Ovary (tissue), 9 donors: ENCODE data around the gene YRDC. TPM values are rescaled to one million over a fixed set of nuclear protein-coding genes. Genes with fewer than 3 reads are reported as not detected.

Source experiments
- DNase-seq, 5 donors: peaks; one replicate each; pipeline ENCODE4 v3.0.0-alpha.2; 2019 to 2020
- H3K27ac ChIP-seq, 2 donors: fragments of 200-600 bp; one replicate each; pipeline versions ENCODE4 v1.5.1 to v1.8.0; 2019 to 2022
- H3K27me3 ChIP-seq: fragments of 200-600 bp; one replicate; pipeline ENCODE4 v1.8.0; 2022
- H3K36me3 ChIP-seq: fragments of 200-600 bp; sonication (generic); one replicate; pipeline ENCODE4 v1.5.1; 2019
- H3K4me1 ChIP-seq: one replicate; pipeline ENCODE4 v1.8.1; 2013; ENCODE audit warnings: mild to moderate bottlenecking, moderate library complexity; ENCODE audit not compliant: insufficient read depth
- H3K4me3 ChIP-seq: fragments of 200-600 bp; sonication (generic); one replicate; pipeline ENCODE4 v1.5.1; 2017
- H3K9me3 ChIP-seq, 2 donors: fragments of 200-600 bp in 1 of 2; sonication (generic) in 1 of 2; one replicate each; pipeline versions ENCODE4 v1.5.1 to v1.8.1; 2013 to 2019; ENCODE audit warnings: mild to moderate bottlenecking in 1 of 2, moderate library complexity in 1 of 2
- CTCF ChIP-seq, 3 donors: fragments of 450-650 bp in 2 of 3; fragments of 200-600 bp in 1 of 3; IDR thresholded peaks; one replicate each; pipeline versions ENCODE4 v1.5.1 to v1.8.0; 2016 to 2022; ENCODE audit warnings: antibody characterized with exemption in 3 of 3, mild to moderate bottlenecking in 1 of 3
- EP300 ChIP-seq: sonication (generic); formaldehyde crosslinking; IDR thresholded peaks from one replicate; pipeline ENCODE4 v1.6.1; 2017; ENCODE audit warnings: antibody characterized with exemption
- POLR2A ChIP-seq: fragments of 450-650 bp; IDR thresholded peaks from one replicate; pipeline ENCODE4 v1.6.1; 2017; ENCODE audit warnings: antibody characterized with exemption, mild to moderate bottlenecking, moderate library complexity
- WGBS, 3 donors: extraction: QIAGEN DNeasy Blood & Tissue Kit in 1 of 3; methylation state at CpG; one replicate each; pipeline versions ENCODE4 v1.1.5 to v1.1.7; 2013 to 2017; 5-methylcytosine and 5-hydroxymethylcytosine counted together
- intact Hi-C, 4 donors: fragments of 100-400 bp; cut with DNase I; formaldehyde crosslinking; loops; one replicate each; pipeline versions ENCODE4 v1.11.0 to v1.15.1; 2022 to 2023
- polyA plus RNA-seq, 2 donors: library from polyadenylated mRNA; stranded (reverse); fragments of 200-250 nt in 1 of 2; fragments of 350-450 nt in 1 of 2; fragmentation: Illumina TruSeq in 1 of 2; extraction: RNeasy Lipid Tissue Mini Kit (QIAGEN cat#74804) in 1 of 2; gene quantifications; one replicate each; pipeline ENCODE4 v1.2.3, GENCODE V29; 2013 to 2014
- total RNA-seq, 7 donors: library from RNA; depleted of rRNA in 2 of 7; stranded (reverse); fragments of >200 nt in 2 of 7; fragmentation: NEBNext Ultra II Directional in 3 of 7; extraction: Animal tissue kit (Norgen Biotek cat#: 25700) in 3 of 7; gene quantifications; one replicate each; pipeline versions ENCODE4 v1.1.0 to v1.2.4, GENCODE V29; 2016 to 2023
- donor health status: DM: no; HTN: no; CAD: no; lungs with moderate emphysema.
- donor health status: DM: no; HTN: no; CAD: no.
- donor health status: Bipolar disorder and iron deficiency.
- donor health status: DM: yes; HTN: yes; CAD: no.
- donor health status: DM: no; HTN: no; CAD: no.
- donor health status: DM: yes; HTN: yes; CAD: no.

The YRDC gene
- total and polyA plus RNA-seq, 9 donors: 7.2 to 15.0 (median 9.5) TPM

- no peaks in the 10 kb centered on the region for H3K36me3 ChIP-seq
- DNase-seq: no peak
- H3K4me3 ChIP-seq: no peak overlapping the region
- no peaks in the 10 kb centered on the region for H3K9me3 ChIP-seq
- no peaks in the 10 kb centered on the region for H3K27me3 ChIP-seq
- H3K27ac ChIP-seq: no peak overlapping the region
- H3K4me1 ChIP-seq: no peaks in the 10 kb centered on the region
- TF ChIP-seq EP300: no peak
- TF ChIP-seq POLR2A: no peak
- TF ChIP-seq CTCF (IDR thresholded peaks at IDR 0.05): no peak
- intact Hi-C loops: no loop called here
- WGBS, 3 donors: 54 to 69% (median 61%) methylated on average over 4 of the region's 4 CpGs
These were observed 52.0 kb downstream of the YRDC start for GRCh38 chr1:37755951-37756560.

GRCh38 chr1:37755290-37755689 is 52.7 kb downstream of the YRDC start:
- DNase-seq: no peak
- Histone ChIP-seq H3K4me3 (no peak overlapping the region), H3K27me3 (no peaks in the 10 kb centered on the region), H3K36me3 (no peaks in the 10 kb centered on the region), H3K4me1 (no peaks in the 10 kb centered on the region), H3K27ac (no peak overlapping the region), H3K9me3 (no peaks in the 10 kb centered on the region)
- intact Hi-C loops: no loop called here
- WGBS, 3 donors: 5 to 48% (median 41%) methylated on average over 1 of the region's 1 CpG
- TF ChIP-seq CTCF (IDR thresholded peaks at IDR 0.05): no peak
- TF ChIP-seq POLR2A: no peak
- TF ChIP-seq EP300: no peak

GRCh38 chr1:37753473-37754321 is 54.3 kb downstream of the YRDC start:
- H3K4me3 ChIP-seq: no peak overlapping the region
- no peak for DNase-seq
- H3K4me1 ChIP-seq: no peaks in the 10 kb centered on the region
- no peak overlapping the region for H3K27ac ChIP-seq
- 2 to 6% (median 5%) methylated on average over 33 to 52 of the region's 52 CpGs for WGBS, 3 donors
- no peak for TF ChIP-seq EP300
- TF ChIP-seq CTCF (IDR thresholded peaks at IDR 0.05): no peak
- TF ChIP-seq POLR2A: no peak
- H3K27me3 ChIP-seq: no peaks in the 10 kb centered on the region
- intact Hi-C loops: no loop called here
- no peaks in the 10 kb centered on the region for H3K9me3 ChIP-seq
- H3K36me3 ChIP-seq: no peaks in the 10 kb centered on the region

Other genes starting within 250 kb of the YRDC start
- 10 to 100 TPM; 26.6 to 43.0 (median 31.7) TPM for gene GNL2, start 212.3 kb downstream of the YRDC start, total RNA-seq
- 10 to 100 TPM; 22.3 to 44.5 TPM for gene GNL2, start 212.3 kb downstream of the YRDC start, polyA plus RNA-seq
- gene RSPO1, start 173.3 kb downstream of the YRDC start, total RNA-seq: 10 to 100 TPM in 3 of 7 donors, 1 to 10 TPM in 3, under 1 TPM in 1; 0.23 to 21.4 (median 7.5) TPM
- 1 to 10 TPM in 1 of 2 donors, under 1 TPM in 1; 0.35 to 3.3 TPM for gene RSPO1, start 173.3 kb downstream of the YRDC start, polyA plus RNA-seq
- 1 to 10 TPM in 2 of 7 donors, under 1 TPM in 5; 0.11 to 1.3 (median 0.42) TPM for gene CDCA8, start 115.7 kb downstream of the YRDC start, total RNA-seq
- 1 to 10 TPM in 1 of 2 donors, under 1 TPM in 1; 0.84 to 1.9 TPM for gene CDCA8, start 115.7 kb downstream of the YRDC start, polyA plus RNA-seq
- under 1 TPM in 4 of 7 donors, not detected in 3; 0.20 to 0.69 (median 0.50) TPM for gene EPHA10, start 43.1 kb downstream of the YRDC start, total RNA-seq
- under 1 TPM; 0.02 to 0.05 TPM for gene EPHA10, start 43.1 kb downstream of the YRDC start, polyA plus RNA-seq
- gene MANEAL, start 14.4 kb downstream of the YRDC start, total RNA-seq: 1 to 10 TPM in 5 of 7 donors, under 1 TPM in 1, not detected in 1; 0.66 to 2.2 (median 1.7) TPM
- gene MANEAL, start 14.4 kb downstream of the YRDC start, polyA plus RNA-seq: 1 to 10 TPM in 1 of 2 donors, under 1 TPM in 1; 0.99 to 3.7 TPM
- gene C1orf122, start 418 bp downstream of the YRDC start, total RNA-seq: 10 to 100 TPM; 24.5 to 56.2 (median 32.5) TPM
- gene C1orf122, start 418 bp downstream of the YRDC start, polyA plus RNA-seq: 10 to 100 TPM; 10.3 to 23.7 TPM
- 10 to 100 TPM in 5 of 7 donors, 1 to 10 TPM in 2; 3.4 to 29.1 (median 21.9) TPM for gene MTF1, start 51.4 kb upstream of the YRDC start, total RNA-seq
- 1 to 10 TPM; 4.5 to 9.6 TPM for gene MTF1, start 51.4 kb upstream of the YRDC start, polyA plus RNA-seq
- gene INPP5B, start 138.8 kb upstream of the YRDC start, total RNA-seq: 10 to 100 TPM; 23.2 to 68.5 (median 33.7) TPM
- gene INPP5B, start 138.8 kb upstream of the YRDC start, polyA plus RNA-seq: 10 to 100 TPM; 23.2 to 30.3 TPM
- gene SF3A3, start 181.8 kb upstream of the YRDC start, total RNA-seq: 10 to 100 TPM; 29.0 to 62.5 (median 44.3) TPM
- 100 to 1,000 TPM in 1 of 2 donors, 10 to 100 TPM in 1; 27.4 to 110 TPM for gene SF3A3, start 181.8 kb upstream of the YRDC start, polyA plus RNA-seq
- 10 to 100 TPM; 19.4 to 63.3 (median 40.4) TPM for gene FHL3, start 197.3 kb upstream of the YRDC start, total RNA-seq
- 10 to 100 TPM; 13.9 to 28.8 TPM for gene FHL3, start 197.3 kb upstream of the YRDC start, polyA plus RNA-seq
- gene UTP11, start 204.5 kb upstream of the YRDC start, total RNA-seq: 10 to 100 TPM; 17.4 to 38.5 (median 29.7) TPM
- 10 to 100 TPM; 20.9 to 35.1 TPM for gene UTP11, start 204.5 kb upstream of the YRDC start, polyA plus RNA-seq
- gene POU3F1, start 238.6 kb upstream of the YRDC start, total RNA-seq: under 1 TPM in 4 of 7 donors, not detected in 3; 0.10 to 0.53 (median 0.33) TPM
- gene POU3F1, start 238.6 kb upstream of the YRDC start, polyA plus RNA-seq: under 1 TPM in 1 of 2 donors, not detected in 1; 0.04 TPM